Measurements from ENCODE around the gene EEF1AKMT3.

The EEF1AKMT3 gene

GRCh38 chr12:57731411-57732080 lies 40.9 kb upstream of the EEF1AKMT3 start:
- ChIA-PET CTCF (interaction anchor here (1.5 kb wide), 1 partner anchor 10 kb away, joined by 4 read pairs; no protein-coding TSS in a partner anchor), POLR2A (interaction anchor here (0.5 to 1.2 kb wide), 2 partner anchors 9 to 109 kb away, joined by 4 to 7 read pairs; no protein-coding TSS in a partner anchor)
- Histone ChIP-seq H3K4me3 (ENCODE audit: control insufficient read depth in 1 of 7, extremely low read depth in 1 of 7, insufficient read depth in 4 of 7, low read depth in 2 of 7, low read length in 6 of 7) (no peak overlapping the region), H3K27me3 (replicated peaks in 2 of 5; ENCODE audit: control insufficient read depth in 4 of 5, insufficient read depth in 5 of 5, low read length in 4 of 5) (no peaks in the 10 kb centered on the region), H3K9me3 (ENCODE audit: control extremely low read depth in 1 of 5, control insufficient read depth in 4 of 5, insufficient read depth in 2 of 5, low read depth in 1 of 5, low read length in 4 of 5) (no peaks in the 10 kb centered on the region), H3K36me3 (ENCODE audit: control insufficient read depth in 4 of 4, insufficient read depth in 4 of 4, low read length in 3 of 4) (peaks cover 14 to 92% (median 77%) of the 10 kb centered on the region in 4 experiments), H3K27ac (ENCODE audit: insufficient read depth in 1 of 2, low read depth in 1 of 2, low read length in 2 of 2, poor library complexity in 1 of 2, severe bottlenecking in 2 of 2) (no peak overlapping the region), H3K4me1 (ENCODE audit: control extremely low read depth in 1 of 4, control insufficient read depth in 4 of 4, insufficient read depth in 4 of 4, low read length in 3 of 4) (no peaks in the 10 kb centered on the region)
- DNase-seq = no peak
- 94% methylated on average over 15 of the region's 19 CpGs for WGBS (ENCODE audit: insufficient coverage)

GRCh38 chr12:57732270-57732669 lies 40.1 kb upstream of the EEF1AKMT3 start:
- DNase-seq = no peak
- H3K4me3 ChIP-seq (ENCODE audit: control insufficient read depth in 1 of 7, extremely low read depth in 1 of 7, insufficient read depth in 4 of 7, low read depth in 2 of 7, low read length in 6 of 7) = no peak overlapping the region
- H3K27ac ChIP-seq (ENCODE audit: insufficient read depth in 1 of 2, low read depth in 1 of 2, low read length in 2 of 2, poor library complexity in 1 of 2, severe bottlenecking in 2 of 2) = peak overlapping the region in 1 of 2 experiments; percentile 6
- whole genome bisulfite sequencing (ENCODE audit: insufficient coverage) = 100% methylated on average over 2 of the region's 4 CpGs
- no peaks in the 10 kb centered on the region for H3K9me3 ChIP-seq (ENCODE audit: control extremely low read depth in 1 of 5, control insufficient read depth in 4 of 5, insufficient read depth in 2 of 5, low read depth in 1 of 5, low read length in 4 of 5)
- no peaks in the 10 kb centered on the region for H3K4me1 ChIP-seq (ENCODE audit: control extremely low read depth in 1 of 4, control insufficient read depth in 4 of 4, insufficient read depth in 4 of 4, low read length in 3 of 4)
- ChIA-PET CTCF (interaction anchor here (1.4 to 1.6 kb wide), 3 partner anchors 10 to 99 kb away, joined by 4 to 7 read pairs (median 4); partner anchors contain the start of gene B4GALNT1), POLR2A (interaction anchor here (0.5 kb wide), 1 partner anchor 108 kb away, joined by 4 read pairs; no protein-coding TSS in a partner anchor)
- H3K36me3 ChIP-seq (ENCODE audit: control insufficient read depth in 4 of 4, insufficient read depth in 4 of 4, low read length in 3 of 4) = peaks cover 14 to 92% (median 75%) of the 10 kb centered on the region in 4 experiments
- no peaks in the 10 kb centered on the region for H3K27me3 ChIP-seq (replicated peaks in 2 of 5; ENCODE audit: control insufficient read depth in 4 of 5, insufficient read depth in 5 of 5, low read length in 4 of 5)

DNA sequence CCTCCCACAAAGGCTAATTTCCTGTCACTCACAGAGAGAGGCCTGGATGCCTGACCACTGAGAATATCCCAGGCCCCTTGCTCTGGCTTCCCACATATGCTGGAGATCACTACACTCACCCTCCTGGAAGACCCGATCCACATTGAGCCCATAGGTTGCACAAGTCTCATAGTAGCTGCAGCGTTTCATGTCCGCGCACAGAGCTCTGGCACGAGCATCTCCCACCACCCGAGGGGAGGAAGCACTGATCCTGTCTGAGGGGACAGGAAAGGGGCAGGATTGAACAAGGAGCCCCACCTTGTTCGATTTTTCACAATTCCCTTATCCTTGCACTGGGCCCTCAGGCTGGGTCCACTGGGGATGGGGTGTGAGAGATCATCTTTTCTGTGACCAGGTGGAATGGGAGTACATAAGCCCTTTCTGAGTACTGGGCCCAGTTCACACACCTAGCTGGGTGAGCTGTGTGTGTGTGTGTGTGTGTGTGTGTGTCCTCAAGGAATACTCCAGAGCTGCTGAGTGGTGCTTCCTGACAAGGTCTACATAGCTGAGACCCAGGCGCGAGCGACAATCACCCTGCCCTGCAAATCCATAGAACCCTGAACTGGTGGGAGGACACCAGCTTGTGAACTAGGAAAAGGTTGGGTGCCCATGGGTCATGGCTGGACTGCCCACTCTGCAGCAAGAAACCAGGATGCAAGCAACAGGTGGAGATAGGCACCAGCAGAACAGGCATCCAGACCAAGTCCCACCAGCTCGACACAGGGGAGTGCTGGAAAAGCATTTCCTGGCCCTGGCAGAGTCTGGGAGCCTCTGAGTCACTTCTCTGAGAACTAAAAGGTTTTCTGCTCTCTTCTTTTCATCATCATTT lies 39.5 kb upstream of the EEF1AKMT3 start:
- no peaks in the 10 kb centered on the region for H3K4me1 ChIP-seq (ENCODE audit: control extremely low read depth in 1 of 4, control insufficient read depth in 4 of 4, insufficient read depth in 4 of 4, low read length in 3 of 4)
- POLR2A ChIA-PET = interaction anchor here (0.6 to 0.8 kb wide), 2 partner anchors 10 to 1529 kb away, joined by 3 read pairs; no protein-coding TSS in a partner anchor
- H3K9me3 ChIP-seq (ENCODE audit: control extremely low read depth in 1 of 5, control insufficient read depth in 4 of 5, insufficient read depth in 2 of 5, low read depth in 1 of 5, low read length in 4 of 5) = no peaks in the 10 kb centered on the region
- H3K27me3 ChIP-seq (replicated peaks in 2 of 5; ENCODE audit: control insufficient read depth in 4 of 5, insufficient read depth in 5 of 5, low read length in 4 of 5) = no peaks in the 10 kb centered on the region
- peaks cover 14 to 91% (median 71%) of the 10 kb centered on the region in 4 experiments for H3K36me3 ChIP-seq (ENCODE audit: control insufficient read depth in 4 of 4, insufficient read depth in 4 of 4, low read length in 3 of 4)
- peak overlapping the region in 1 of 2 experiments; percentile 8 for H3K27ac ChIP-seq (ENCODE audit: insufficient read depth in 1 of 2, low read depth in 1 of 2, low read length in 2 of 2, poor library complexity in 1 of 2, severe bottlenecking in 2 of 2)
- 98% methylated on average over 7 of the region's 11 CpGs for WGBS (ENCODE audit: insufficient coverage)
- CTCF ChIA-PET = interaction anchor here (0.7 to 1.6 kb wide), 6 partner anchors 9 to 103 kb away, joined by 3 to 7 read pairs (median 4); partner anchors contain the start of gene B4GALNT1
- H3K4me3 ChIP-seq (ENCODE audit: control insufficient read depth in 1 of 7, extremely low read depth in 1 of 7, insufficient read depth in 4 of 7, low read depth in 2 of 7, low read length in 6 of 7) = no peak overlapping the region
- DNase-seq = no peak

DNA sequence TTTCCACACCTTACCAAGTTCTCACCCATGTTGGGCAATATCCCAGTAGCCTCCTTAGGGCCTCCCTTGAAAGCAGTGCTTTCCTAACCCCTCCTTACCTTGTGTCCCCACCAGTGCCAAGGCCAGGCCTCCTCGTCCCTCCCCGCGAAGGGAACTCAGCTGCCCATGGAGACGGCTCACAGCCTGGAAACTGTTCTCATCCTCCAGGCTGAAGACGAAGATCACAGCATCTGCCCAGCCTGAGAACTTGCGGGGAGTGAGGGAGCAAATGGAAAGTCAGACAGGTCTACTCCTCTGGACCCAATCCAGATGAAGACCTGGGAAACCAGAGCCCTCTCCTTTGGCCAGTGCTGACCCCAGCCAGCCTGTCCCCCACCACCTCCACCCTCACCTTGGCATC lies 38.5 kb upstream of the EEF1AKMT3 start:
- POLR2A ChIA-PET = no interaction called here
- CTCF ChIA-PET = interaction anchor here (1.4 to 1.6 kb wide), 2 partner anchors 13 to 101 kb away, joined by 4 to 7 read pairs; partner anchors contain the start of gene B4GALNT1

GRCh38 chr12:57734591-57734990 lies 37.8 kb upstream of the EEF1AKMT3 start:
- Histone ChIP-seq H3K9me3 (ENCODE audit: control extremely low read depth in 1 of 5, control insufficient read depth in 4 of 5, insufficient read depth in 2 of 5, low read depth in 1 of 5, low read length in 4 of 5) (no peaks in the 10 kb centered on the region), H3K4me3 (ENCODE audit: control insufficient read depth in 1 of 7, extremely low read depth in 1 of 7, insufficient read depth in 4 of 7, low read depth in 2 of 7, low read length in 6 of 7) (no peak overlapping the region), H3K27ac (ENCODE audit: insufficient read depth in 1 of 2, low read depth in 1 of 2, low read length in 2 of 2, poor library complexity in 1 of 2, severe bottlenecking in 2 of 2) (peak overlapping the region in 1 of 2 experiments; percentile 52), H3K36me3 (ENCODE audit: control insufficient read depth in 4 of 4, insufficient read depth in 4 of 4, low read length in 3 of 4) (peaks cover 14 to 86% (median 63%) of the 10 kb centered on the region in 4 experiments), H3K27me3 (replicated peaks in 2 of 5; ENCODE audit: control insufficient read depth in 4 of 5, insufficient read depth in 5 of 5, low read length in 4 of 5) (no peaks in the 10 kb centered on the region), H3K4me1 (ENCODE audit: control extremely low read depth in 1 of 4, control insufficient read depth in 4 of 4, insufficient read depth in 4 of 4, low read length in 3 of 4) (peaks cover 0 to 8% (median 7%) of the 10 kb centered on the region in 4 experiments)
- ChIA-PET CTCF (interaction anchor here (1.6 kb wide), 1 partner anchor 9 kb away, joined by 6 read pairs; the partner anchor contains the start of gene TSPAN31), POLR2A (no interaction called here)
- no peak for DNase-seq
- WGBS (ENCODE audit: insufficient coverage) = 100% methylated on average over 4 of the region's 4 CpGs

More for the DNA sequence above, 38.5 kb upstream of the EEF1AKMT3 start:
- no peaks in the 10 kb centered on the region for H3K9me3 ChIP-seq (ENCODE audit: control extremely low read depth in 1 of 5, control insufficient read depth in 4 of 5, insufficient read depth in 2 of 5, low read depth in 1 of 5, low read length in 4 of 5)
- H3K36me3 ChIP-seq (ENCODE audit: control insufficient read depth in 4 of 4, insufficient read depth in 4 of 4, low read length in 3 of 4) = peaks cover 14 to 85% (median 68%) of the 10 kb centered on the region in 4 experiments
- WGBS (ENCODE audit: insufficient coverage) = 99% methylated on average over 6 of the region's 6 CpGs
- no peak overlapping the region for H3K4me3 ChIP-seq (ENCODE audit: control insufficient read depth in 1 of 7, extremely low read depth in 1 of 7, insufficient read depth in 4 of 7, low read depth in 2 of 7, low read length in 6 of 7)
- no peaks in the 10 kb centered on the region for H3K27me3 ChIP-seq (replicated peaks in 2 of 5; ENCODE audit: control insufficient read depth in 4 of 5, insufficient read depth in 5 of 5, low read length in 4 of 5)
- H3K4me1 ChIP-seq (ENCODE audit: control extremely low read depth in 1 of 4, control insufficient read depth in 4 of 4, insufficient read depth in 4 of 4, low read length in 3 of 4) = peaks cover 0 to under 1% (median under 1%) of the 10 kb centered on the region in 4 experiments
- DNase-seq = no peak
- H3K27ac ChIP-seq (ENCODE audit: insufficient read depth in 1 of 2, low read depth in 1 of 2, low read length in 2 of 2, poor library complexity in 1 of 2, severe bottlenecking in 2 of 2) = no peak overlapping the region

GRCh38 chr12:57735198-57735855 lies 37.1 kb upstream of the EEF1AKMT3 start:
- Histone ChIP-seq H3K9me3 (ENCODE audit: control extremely low read depth in 1 of 5, control insufficient read depth in 4 of 5, insufficient read depth in 2 of 5, low read depth in 1 of 5, low read length in 4 of 5) (no peaks in the 10 kb centered on the region), H3K4me1 (ENCODE audit: control extremely low read depth in 1 of 4, control insufficient read depth in 4 of 4, insufficient read depth in 4 of 4, low read length in 3 of 4) (peaks cover 1 to 15% (median 14%) of the 10 kb centered on the region in 4 experiments), H3K4me3 (ENCODE audit: control insufficient read depth in 1 of 7, extremely low read depth in 1 of 7, insufficient read depth in 4 of 7, low read depth in 2 of 7, low read length in 6 of 7) (no peak overlapping the region), H3K27ac (ENCODE audit: insufficient read depth in 1 of 2, low read depth in 1 of 2, low read length in 2 of 2, poor library complexity in 1 of 2, severe bottlenecking in 2 of 2) (peak overlapping the region in 1 of 2 experiments; percentile 52), H3K36me3 (ENCODE audit: control insufficient read depth in 4 of 4, insufficient read depth in 4 of 4, low read length in 3 of 4) (peaks cover 11 to 82% (median 56%) of the 10 kb centered on the region in 4 experiments), H3K27me3 (replicated peaks in 2 of 5; ENCODE audit: control insufficient read depth in 4 of 5, insufficient read depth in 5 of 5, low read length in 4 of 5) (no peaks in the 10 kb centered on the region)
- CTCF ChIA-PET = interaction anchor here (0.8 to 1.6 kb wide), 3 partner anchors 9 to 16 kb away, joined by 3 to 6 read pairs (median 3); partner anchors contain the start of gene TSPAN31
- 83% methylated on average over 6 of the region's 8 CpGs for WGBS (ENCODE audit: insufficient coverage)
- DNase-seq = no peak
- POLR2A ChIA-PET = no interaction called here

Data from common myeloid progenitor, CD34-positive (primary cell).